ENCODE data around the gene PLA2R1.

PLA2R1 gene

GRCh38 chr2:159933040-159933726, 129.2 kb downstream of the PLA2R1 start:
- no peak overlapping the region for H3K23ac ChIP-seq (ENCODE audit: low read length)
- no peaks in the 10 kb centered on the region for H3K4me1 ChIP-seq (ENCODE audit: control insufficient read depth in 1 of 2, insufficient read depth in 2 of 2, low read length in 2 of 2)
- H3K9ac ChIP-seq (ENCODE audit: low read length): no peak overlapping the region
- no peak overlapping the region for H4K8ac ChIP-seq (ENCODE audit: low read depth, low read length)
- H3K9me3 ChIP-seq (ENCODE audit: insufficient read depth, low read depth, low read length): no peaks in the 10 kb centered on the region
- no peak overlapping the region for H2AFZ ChIP-seq (ENCODE audit: insufficient read depth, low read length, poor library complexity)
- H3K27me3 ChIP-seq (ENCODE audit: insufficient read depth, low read length): no peaks in the 10 kb centered on the region
- WGBS (ENCODE audit: extremely low coverage, insufficient coverage, insufficient read length): no CpG with 5 or more reads among the region's 2 CpGs
- H2BK12ac ChIP-seq (ENCODE audit: low read length): no peak overlapping the region
- no peak overlapping the region for H4K91ac ChIP-seq (ENCODE audit: low read depth, low read length)
- no peak for DNase-seq
- H3K14ac ChIP-seq (ENCODE audit: low read length): no peak overlapping the region
- no peak overlapping the region for H2BK5ac ChIP-seq (ENCODE audit: low read depth, low read length, poor library complexity)
- no peaks in the 10 kb centered on the region for H3K36me3 ChIP-seq (ENCODE audit: control insufficient read depth in 1 of 2, insufficient read depth in 2 of 2, low read length in 2 of 2)
- no peak overlapping the region for H4K12ac ChIP-seq (ENCODE audit: low read depth, low read length)
- H3K4ac ChIP-seq (ENCODE audit: low read depth, low read length): no peak overlapping the region
- H3K18ac ChIP-seq (ENCODE audit: low read length): no peak overlapping the region
- no peak overlapping the region for H2BK120ac ChIP-seq (ENCODE audit: insufficient read depth, low read length, poor library complexity)
- H2AK5ac ChIP-seq (ENCODE audit: low read length): no peak overlapping the region
- no peak overlapping the region for H3K4me3 ChIP-seq (ENCODE audit: low read depth, low read length)
- no peak overlapping the region for H3K27ac ChIP-seq (ENCODE audit: low read depth, low read length)
- H3K79me1 ChIP-seq (ENCODE audit: low read length): no peaks in the 10 kb centered on the region
- no peak overlapping the region for H3K4me2 ChIP-seq (ENCODE audit: low read length)
- no peaks in the 10 kb centered on the region for H3K79me2 ChIP-seq (ENCODE audit: control insufficient read depth, insufficient read depth, low read length, poor library complexity)

- H3K4ac ChIP-seq (ENCODE audit: low read depth, low read length): no peak overlapping the region
- H2BK5ac ChIP-seq (ENCODE audit: low read depth, low read length, poor library complexity): no peak overlapping the region
- no peak overlapping the region for H3K4me2 ChIP-seq (ENCODE audit: low read length)
- no peak overlapping the region for H4K12ac ChIP-seq (ENCODE audit: low read depth, low read length)
- no peaks in the 10 kb centered on the region for H3K4me1 ChIP-seq (ENCODE audit: control insufficient read depth in 1 of 2, insufficient read depth in 2 of 2, low read length in 2 of 2)
- no peaks in the 10 kb centered on the region for H3K79me2 ChIP-seq (ENCODE audit: control insufficient read depth, insufficient read depth, low read length, poor library complexity)
- H3K9ac ChIP-seq (ENCODE audit: low read length): no peak overlapping the region
- DNase-seq: no peak
- no peak overlapping the region for H2AFZ ChIP-seq (ENCODE audit: insufficient read depth, low read length, poor library complexity)
- no peak overlapping the region for H2BK120ac ChIP-seq (ENCODE audit: insufficient read depth, low read length, poor library complexity)
- H3K4me3 ChIP-seq (ENCODE audit: low read depth, low read length): no peak overlapping the region
- no peak overlapping the region for H3K23ac ChIP-seq (ENCODE audit: low read length)
- no peaks in the 10 kb centered on the region for H3K36me3 ChIP-seq (ENCODE audit: control insufficient read depth in 1 of 2, insufficient read depth in 2 of 2, low read length in 2 of 2)
- H3K9me3 ChIP-seq (ENCODE audit: insufficient read depth, low read depth, low read length): no peaks in the 10 kb centered on the region
- H3K27ac ChIP-seq (ENCODE audit: low read depth, low read length): no peak overlapping the region
- H3K27me3 ChIP-seq (ENCODE audit: insufficient read depth, low read length): no peaks in the 10 kb centered on the region
- H2AK5ac ChIP-seq (ENCODE audit: low read length): no peak overlapping the region
- H3K79me1 ChIP-seq (ENCODE audit: low read length): no peaks in the 10 kb centered on the region
- H3K18ac ChIP-seq (ENCODE audit: low read length): no peak overlapping the region
- no peak overlapping the region for H4K8ac ChIP-seq (ENCODE audit: low read depth, low read length)
- no peak overlapping the region for H3K14ac ChIP-seq (ENCODE audit: low read length)
- WGBS (ENCODE audit: extremely low coverage, insufficient coverage, insufficient read length): no CpG with 5 or more reads among the region's 2 CpGs
- H4K91ac ChIP-seq (ENCODE audit: low read depth, low read length): no peak overlapping the region
- no peak overlapping the region for H2BK12ac ChIP-seq (ENCODE audit: low read length)
Observed at GRCh38 chr2:159926695-159927094, 135.7 kb downstream of the PLA2R1 start.

- no peak overlapping the region for H3K23ac ChIP-seq (ENCODE audit: low read length)
Observed at GRCh38 chr2:159925975-159926374, 136.4 kb downstream of the PLA2R1 start.

DNA sequence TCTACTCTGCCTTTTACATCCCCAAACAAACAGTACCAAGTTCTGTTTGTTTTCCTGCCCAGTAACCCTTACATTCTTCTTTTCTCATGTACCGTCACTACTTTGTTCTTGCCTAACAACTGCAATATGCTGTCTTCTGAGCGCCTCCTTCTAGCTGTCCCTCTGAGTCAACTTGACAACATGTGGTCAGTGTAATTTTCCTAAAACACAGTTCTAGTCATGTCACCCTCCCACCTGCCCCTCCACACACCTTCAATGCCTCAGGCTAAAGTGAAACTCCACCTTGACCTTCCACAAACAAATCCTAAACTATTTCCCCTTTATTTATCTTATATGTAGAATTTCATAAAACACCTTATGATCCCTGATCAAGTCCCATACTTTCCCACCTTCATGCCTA, 139.9 kb downstream of the PLA2R1 start:
- no peaks in the 10 kb centered on the region for H3K36me3 ChIP-seq (ENCODE audit: control insufficient read depth in 1 of 2, insufficient read depth in 2 of 2, low read length in 2 of 2)
- no peak overlapping the region for H2BK12ac ChIP-seq (ENCODE audit: low read length)
- H2BK120ac ChIP-seq (ENCODE audit: insufficient read depth, low read length, poor library complexity): no peak overlapping the region
- no peak overlapping the region for H4K12ac ChIP-seq (ENCODE audit: low read depth, low read length)
- H3K9ac ChIP-seq (ENCODE audit: low read length): no peak overlapping the region
- no peaks in the 10 kb centered on the region for H3K79me1 ChIP-seq (ENCODE audit: low read length)
- H2BK5ac ChIP-seq (ENCODE audit: low read depth, low read length, poor library complexity): no peak overlapping the region
- no peak overlapping the region for H3K4me2 ChIP-seq (ENCODE audit: low read length)
- no peak overlapping the region for H3K18ac ChIP-seq (ENCODE audit: low read length)
- WGBS (ENCODE audit: extremely low coverage, insufficient coverage, insufficient read length): no CpG with 5 or more reads among the region's 2 CpGs
- H2AFZ ChIP-seq (ENCODE audit: insufficient read depth, low read length, poor library complexity): no peak overlapping the region
- H4K91ac ChIP-seq (ENCODE audit: low read depth, low read length): no peak overlapping the region
- H3K79me2 ChIP-seq (ENCODE audit: control insufficient read depth, insufficient read depth, low read length, poor library complexity): no peaks in the 10 kb centered on the region
- H4K8ac ChIP-seq (ENCODE audit: low read depth, low read length): no peak overlapping the region
- H3K4ac ChIP-seq (ENCODE audit: low read depth, low read length): no peak overlapping the region
- no peaks in the 10 kb centered on the region for H3K27me3 ChIP-seq (ENCODE audit: insufficient read depth, low read length)
- no peak overlapping the region for H3K4me3 ChIP-seq (ENCODE audit: low read depth, low read length)
- H2AK5ac ChIP-seq (ENCODE audit: low read length): no peak overlapping the region
- no peak overlapping the region for H3K14ac ChIP-seq (ENCODE audit: low read length)
- H3K23ac ChIP-seq (ENCODE audit: low read length): no peak overlapping the region
- no peaks in the 10 kb centered on the region for H3K4me1 ChIP-seq (ENCODE audit: control insufficient read depth in 1 of 2, insufficient read depth in 2 of 2, low read length in 2 of 2)
- no peak for DNase-seq
- no peak overlapping the region for H3K27ac ChIP-seq (ENCODE audit: low read depth, low read length)
- H3K9me3 ChIP-seq (ENCODE audit: insufficient read depth, low read depth, low read length): no peaks in the 10 kb centered on the region

More at GRCh38 chr2:159925975-159926374, 136.4 kb downstream of the PLA2R1 start:
- H2AK5ac ChIP-seq (ENCODE audit: low read length): no peak overlapping the region
- H2AFZ ChIP-seq (ENCODE audit: insufficient read depth, low read length, poor library complexity): no peak overlapping the region
- no peaks in the 10 kb centered on the region for H3K36me3 ChIP-seq (ENCODE audit: control insufficient read depth in 1 of 2, insufficient read depth in 2 of 2, low read length in 2 of 2)
- no peak overlapping the region for H3K4me2 ChIP-seq (ENCODE audit: low read length)
- no peak overlapping the region for H3K4ac ChIP-seq (ENCODE audit: low read depth, low read length)
- H2BK5ac ChIP-seq (ENCODE audit: low read depth, low read length, poor library complexity): no peak overlapping the region
- H3K14ac ChIP-seq (ENCODE audit: low read length): no peak overlapping the region
- no peak overlapping the region for H4K8ac ChIP-seq (ENCODE audit: low read depth, low read length)
- no peaks in the 10 kb centered on the region for H3K79me1 ChIP-seq (ENCODE audit: low read length)
- no peak overlapping the region for H4K12ac ChIP-seq (ENCODE audit: low read depth, low read length)
- H3K27me3 ChIP-seq (ENCODE audit: insufficient read depth, low read length): no peaks in the 10 kb centered on the region
- no peaks in the 10 kb centered on the region for H3K9me3 ChIP-seq (ENCODE audit: insufficient read depth, low read depth, low read length)
- H3K79me2 ChIP-seq (ENCODE audit: control insufficient read depth, insufficient read depth, low read length, poor library complexity): no peaks in the 10 kb centered on the region
- no peak overlapping the region for H3K18ac ChIP-seq (ENCODE audit: low read length)
- no CpG with 5 or more reads among the region's 3 CpGs for WGBS (ENCODE audit: extremely low coverage, insufficient coverage, insufficient read length)
- no peak overlapping the region for H3K9ac ChIP-seq (ENCODE audit: low read length)
- H4K91ac ChIP-seq (ENCODE audit: low read depth, low read length): no peak overlapping the region
- H3K27ac ChIP-seq (ENCODE audit: low read depth, low read length): no peak overlapping the region
- H2BK12ac ChIP-seq (ENCODE audit: low read length): no peak overlapping the region
- no peak overlapping the region for H2BK120ac ChIP-seq (ENCODE audit: insufficient read depth, low read length, poor library complexity)
- H3K4me1 ChIP-seq (ENCODE audit: control insufficient read depth in 1 of 2, insufficient read depth in 2 of 2, low read length in 2 of 2): no peaks in the 10 kb centered on the region
- no peak for DNase-seq
- H3K4me3 ChIP-seq (ENCODE audit: low read depth, low read length): no peak overlapping the region
